Stimulated activated CD4-positive, alpha-beta T cell treated with anti-CD3 and anti-CD28 coated beads, Interleukin-12 subunit alpha, Interleukin-12 subunit beta, amount 100 ng/mL, for 48 hours (primary cell): Measurements from ENCODE around the gene STRA8.
"Not testable (repeated sequence)": the region's sequence is repeated elsewhere in the genome, so short reads cannot be mapped to it uniquely, and the experiment has no call there.

ENCODE experiments used
- DNase-seq, 3 donors: peaks; one replicate each; pipeline ENCODE4 v3.0.0-alpha.2; 2020; ENCODE audit warnings: low read depth in 2 of 3, low spot score in 1 of 3

The STRA8 gene

DNA sequence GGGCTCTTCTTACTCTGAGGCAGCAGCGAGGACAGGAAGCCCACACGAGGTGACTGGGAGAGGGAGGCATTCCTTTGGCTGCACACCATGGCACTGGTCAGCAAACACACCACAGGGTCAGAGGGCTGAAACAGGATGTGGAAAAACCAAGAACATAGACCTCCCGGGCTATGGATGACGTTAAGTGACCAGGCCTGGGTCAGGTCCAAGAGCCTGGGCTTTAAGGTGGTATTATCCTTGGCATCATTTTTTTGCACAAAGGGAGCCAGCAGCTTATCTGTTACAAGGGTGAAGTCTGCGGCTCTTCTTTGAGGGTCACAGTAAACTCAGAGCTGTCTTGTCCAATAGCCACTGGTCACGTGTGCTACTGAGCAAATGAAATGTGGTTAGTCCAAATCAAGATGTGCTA lies 29.3 kb upstream of the STRA8 start:
- no peak for DNase-seq

DNA sequence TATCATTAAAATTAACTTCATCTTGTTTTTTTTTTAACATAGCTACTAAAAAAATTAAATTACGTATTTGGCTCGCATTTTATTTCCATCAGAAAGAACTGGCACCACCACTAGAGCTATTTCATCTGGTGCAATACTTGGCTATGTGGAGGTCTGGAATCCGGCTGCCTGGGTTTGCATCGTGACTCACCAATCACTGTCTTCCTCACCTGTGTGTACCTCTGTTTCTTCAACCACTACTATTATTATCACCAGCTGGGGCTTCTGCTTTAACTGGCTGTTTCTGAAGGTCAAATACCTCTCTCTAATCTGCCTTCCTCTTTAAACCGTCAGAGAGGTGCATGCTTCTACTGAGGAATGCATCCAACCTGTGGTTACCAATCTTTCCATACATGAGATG lies 28.8 kb upstream of the STRA8 start:
- DNase-seq: no peak

DNA sequence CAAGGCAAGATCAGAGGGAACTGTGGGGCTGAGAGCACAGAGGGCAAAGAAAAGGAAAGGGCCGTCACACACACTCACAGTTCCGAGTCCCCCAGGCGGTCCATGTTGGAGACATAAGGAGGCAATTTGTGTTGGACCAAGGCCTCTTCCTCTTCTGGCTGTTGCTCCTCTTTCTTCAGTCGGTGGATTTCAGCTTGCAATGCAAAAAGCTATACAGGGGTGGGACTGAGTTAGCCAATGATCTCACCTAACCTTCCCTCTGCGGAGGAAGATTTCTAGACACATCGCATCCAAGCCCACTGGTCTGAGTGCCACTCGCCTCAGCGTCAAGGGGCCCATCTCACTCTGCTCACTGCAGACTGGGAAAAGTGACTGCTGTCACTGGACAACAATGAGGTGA lies 27.8 kb upstream of the STRA8 start:
- no peak for DNase-seq

DNA sequence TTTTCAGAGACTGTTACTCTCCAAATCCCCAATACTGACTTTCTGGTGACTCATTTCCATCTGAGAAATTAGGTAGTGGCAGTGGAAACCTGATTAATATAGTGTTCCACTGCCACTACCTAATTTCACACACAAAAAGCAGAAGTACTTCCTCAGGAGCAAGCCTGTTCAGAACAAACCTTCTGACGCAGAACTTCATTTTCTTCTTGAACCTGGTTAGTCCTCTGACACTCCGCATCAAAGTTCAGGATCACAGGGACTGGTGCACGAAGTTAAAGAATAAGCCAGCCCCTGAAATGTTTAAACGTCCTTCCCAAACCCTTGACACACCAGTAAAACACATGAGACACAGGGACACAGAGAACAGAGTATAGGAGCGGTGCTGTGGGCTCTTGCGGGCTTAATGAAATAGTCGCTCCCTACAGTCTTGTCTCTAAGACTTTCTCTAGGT lies 26.7 kb upstream of the STRA8 start:
- no peak for DNase-seq

DNA sequence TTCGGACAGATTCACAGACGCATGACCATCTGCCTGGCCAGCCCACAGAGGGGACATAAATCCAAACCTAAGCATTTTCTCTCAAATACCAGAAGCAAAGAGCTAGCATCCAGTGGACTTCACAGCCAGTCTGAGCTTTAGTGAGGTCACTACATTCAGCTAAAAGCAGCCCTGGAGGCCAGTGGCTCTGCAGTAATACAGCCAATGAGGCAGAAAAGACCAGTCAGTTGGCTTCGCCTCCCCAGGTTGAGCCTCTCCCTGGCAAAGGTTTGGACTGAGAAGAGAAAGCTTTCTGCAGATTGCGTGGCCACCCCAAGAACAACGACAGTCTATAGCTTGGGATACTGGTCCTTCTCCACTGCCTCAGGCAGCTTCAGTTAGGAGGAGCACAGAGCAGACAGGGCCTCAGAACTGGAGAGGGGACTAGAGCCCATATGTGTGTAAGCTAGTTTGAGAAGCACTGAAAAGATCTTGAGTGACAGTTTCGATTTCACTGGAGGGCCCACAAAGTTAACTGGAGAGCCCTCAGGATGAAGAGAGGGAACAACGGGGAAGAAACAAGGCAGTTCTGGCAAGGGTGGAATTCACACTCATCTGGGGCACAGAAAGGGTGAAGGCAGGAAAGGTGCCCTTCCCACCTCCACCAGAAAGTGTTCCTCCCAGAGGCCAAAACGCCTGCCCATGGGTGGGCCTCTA lies 26.1 kb upstream of the STRA8 start:
- DNase-seq: no peak

DNA sequence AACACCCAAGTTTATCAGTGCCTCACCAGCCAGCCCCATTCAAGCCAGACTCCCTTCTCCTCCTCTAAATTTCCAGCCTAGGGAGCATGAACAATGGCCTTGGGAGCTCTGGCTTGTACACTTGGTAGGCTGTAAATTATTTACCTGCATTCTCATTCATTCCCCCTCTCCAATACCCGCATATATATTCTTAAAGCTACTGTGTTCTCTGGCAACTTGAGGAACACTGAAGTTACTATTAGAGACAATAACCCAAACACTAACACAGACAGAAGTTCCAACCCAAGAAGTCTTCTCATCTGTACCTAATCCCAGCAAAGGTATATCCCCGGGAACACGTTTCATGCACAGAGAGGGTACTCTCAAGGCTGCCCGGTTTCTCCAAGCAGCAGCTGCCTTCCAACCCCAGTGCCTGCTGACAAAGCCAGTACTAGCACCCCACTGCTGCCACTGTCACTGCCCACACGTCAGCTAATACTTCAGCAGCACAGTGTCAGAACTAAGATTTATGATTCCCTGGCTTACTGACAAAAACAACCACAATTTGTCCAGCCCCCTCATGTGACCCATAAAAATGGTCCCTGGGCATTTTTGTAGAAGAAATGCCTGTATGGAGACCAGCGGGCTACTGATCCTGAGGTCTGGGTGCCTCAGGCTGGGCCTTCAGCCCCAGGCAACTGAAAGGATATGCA lies 25.4 kb upstream of the STRA8 start:
- no peak for DNase-seq

DNA sequence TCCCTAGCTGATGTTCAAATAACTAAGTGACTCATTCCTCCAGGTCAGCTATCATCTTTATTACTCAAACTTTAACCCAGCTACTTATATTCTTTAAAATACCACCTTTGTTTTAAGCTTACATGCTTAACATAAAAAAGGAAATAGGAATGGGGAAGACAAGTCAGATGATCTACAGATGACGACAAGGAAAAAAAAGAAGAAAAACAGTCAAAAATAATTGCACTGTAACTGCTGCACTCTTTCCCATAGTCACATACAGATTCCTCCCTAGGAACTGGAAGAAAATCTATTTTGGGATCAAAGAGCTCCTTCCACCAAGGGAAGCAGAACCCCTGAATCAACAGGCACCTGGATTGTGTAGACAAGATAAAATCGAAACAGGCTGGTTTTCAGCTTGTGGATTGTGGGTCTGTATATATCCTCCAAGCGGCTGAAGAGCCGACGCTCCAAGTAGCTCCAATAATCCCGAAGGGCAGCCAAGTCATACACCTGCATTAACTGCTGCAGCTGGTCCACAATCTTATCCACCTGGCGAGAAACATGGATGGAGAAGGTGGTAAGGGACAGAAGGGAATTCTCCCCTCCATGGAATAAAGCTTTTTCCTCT lies 24.3 kb upstream of the STRA8 start:
- DNase-seq: no peak

DNA sequence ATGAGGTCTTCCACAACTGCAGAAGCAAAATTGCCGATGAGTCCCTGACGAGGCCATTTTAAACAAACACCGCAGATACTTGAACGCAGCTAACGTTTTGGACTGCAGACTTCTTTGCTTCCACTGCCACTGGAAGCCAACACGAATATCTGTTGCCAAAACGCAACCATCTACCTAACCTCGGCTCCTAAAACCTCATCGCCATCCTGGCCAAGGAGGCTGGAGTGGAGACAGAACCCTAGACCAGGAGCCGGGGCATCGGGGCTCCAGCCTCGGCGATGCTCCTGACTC lies 22.8 kb upstream of the STRA8 start:
- no peak for DNase-seq

DNA sequence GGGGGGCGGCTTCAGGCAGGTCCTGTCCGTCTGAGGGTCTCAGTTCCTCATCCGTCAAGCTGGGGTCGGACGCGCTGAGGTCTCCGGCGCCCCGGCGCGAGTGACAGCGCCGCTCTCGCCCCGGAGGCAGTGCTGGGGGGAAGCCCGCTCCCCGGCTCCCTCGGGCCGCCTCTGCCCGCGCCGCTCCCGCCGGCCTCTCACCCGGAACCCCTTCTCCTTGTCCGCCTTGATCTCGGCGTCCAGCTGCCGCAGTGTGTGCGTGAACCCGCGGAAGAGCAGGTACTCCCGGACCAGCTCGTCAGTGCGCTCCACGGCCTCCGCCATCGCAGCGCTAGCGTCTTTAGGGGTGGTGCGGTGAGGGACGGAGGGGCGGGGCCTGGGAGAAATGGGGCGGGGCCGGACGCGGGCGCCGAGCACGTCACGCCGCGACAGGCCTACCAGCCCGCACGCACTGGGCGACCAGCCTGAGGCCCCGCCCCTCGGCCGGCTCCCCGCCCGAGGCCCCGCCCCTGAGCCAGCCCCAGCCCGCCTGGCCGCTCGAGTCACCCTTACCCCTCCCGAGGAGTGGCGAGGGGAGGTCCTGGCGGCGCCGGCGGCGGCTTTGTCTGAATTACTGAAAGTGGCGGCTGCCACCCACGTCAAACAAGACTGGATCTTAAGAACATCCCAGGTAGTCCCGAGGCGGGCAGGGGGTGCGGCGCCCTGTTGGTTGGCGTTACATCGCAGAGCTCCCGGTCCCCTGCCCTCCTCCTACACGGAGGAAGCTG lies 22.3 kb upstream of the STRA8 start, which contains the start of gene WDR91:
TSS of gene WDR91 (minus strand) at position 348 of the 767 bp plus-strand sequence. CDS start at position 324, 24 bp downstream.
- peak; percentile 93 to 96 (median 96) for DNase-seq

DNA sequence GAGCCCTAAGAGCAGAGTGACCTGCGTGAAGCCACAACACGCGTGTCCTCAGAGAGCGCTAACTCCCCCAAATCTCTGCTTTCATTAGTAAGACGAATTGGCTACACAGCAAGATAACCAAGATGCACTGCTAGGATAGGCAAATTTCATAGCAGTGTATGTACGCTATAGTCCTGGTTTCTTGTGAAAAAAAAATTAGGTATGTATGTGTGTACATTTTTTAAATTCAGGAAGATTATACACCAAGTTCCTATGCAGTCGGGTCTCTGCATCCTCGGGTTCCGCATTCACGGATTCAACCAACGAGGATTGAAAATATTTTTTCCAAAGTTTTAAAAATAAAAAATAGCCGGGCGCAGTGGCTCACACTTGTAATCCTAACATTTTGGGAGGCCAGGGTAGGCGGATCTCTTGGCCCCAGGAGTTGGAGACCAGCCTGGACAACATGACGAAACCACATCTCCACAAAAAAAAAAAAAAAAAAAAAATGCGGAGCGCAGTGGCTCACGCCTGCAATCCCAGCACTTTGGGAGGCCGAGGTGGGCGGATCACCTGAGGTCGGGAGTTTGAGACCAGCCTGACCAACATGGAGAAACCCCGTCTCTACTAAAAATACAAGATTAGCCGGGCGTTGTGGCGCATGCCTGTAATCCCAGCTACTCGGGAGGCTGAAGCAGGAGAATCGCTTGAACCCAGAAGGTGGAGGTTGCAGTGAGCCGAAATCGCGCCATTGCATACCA lies 21.5 kb upstream of the STRA8 start:
- not testable (repeated sequence) for DNase-seq

DNA sequence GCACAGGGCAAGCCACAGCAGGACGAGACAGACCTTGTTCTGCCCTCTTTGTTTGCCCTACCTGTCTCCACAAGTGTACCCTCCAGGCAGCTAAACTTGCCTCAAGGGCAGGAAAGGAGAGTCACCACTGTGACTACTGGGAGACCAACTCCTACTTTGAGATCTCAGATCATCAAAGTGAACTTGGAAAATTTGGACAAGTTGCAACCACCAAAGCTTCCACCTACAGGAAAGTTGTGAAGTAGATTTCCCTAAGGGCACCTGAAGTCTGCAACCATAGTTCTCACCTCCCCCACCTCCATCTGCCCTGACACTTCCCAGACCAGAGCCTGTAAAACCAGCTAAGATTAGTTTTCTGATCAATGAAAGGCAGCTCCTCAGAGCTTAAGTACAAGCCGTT lies 19.8 kb upstream of the STRA8 start:
- DNase-seq: no peak

DNA sequence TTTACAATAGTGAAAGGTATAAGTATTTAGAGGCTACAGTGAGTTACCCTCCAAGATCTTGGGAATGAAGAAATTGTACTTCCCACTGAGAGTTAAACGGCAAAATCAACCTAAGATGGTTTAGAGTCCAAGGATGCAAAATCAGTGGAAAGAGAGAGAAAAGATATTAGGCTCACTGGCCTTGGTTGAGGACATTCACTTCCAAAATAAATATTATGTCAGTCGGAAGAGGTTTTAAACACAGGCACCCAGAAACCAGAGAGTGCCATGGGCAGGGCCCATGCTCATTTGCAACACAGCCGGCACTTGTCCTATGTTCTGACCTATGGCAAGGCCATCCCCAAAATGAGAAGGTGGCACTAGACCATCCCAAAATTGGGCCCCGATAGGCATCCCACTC lies 18.5 kb upstream of the STRA8 start:
- no peak for DNase-seq

DNA sequence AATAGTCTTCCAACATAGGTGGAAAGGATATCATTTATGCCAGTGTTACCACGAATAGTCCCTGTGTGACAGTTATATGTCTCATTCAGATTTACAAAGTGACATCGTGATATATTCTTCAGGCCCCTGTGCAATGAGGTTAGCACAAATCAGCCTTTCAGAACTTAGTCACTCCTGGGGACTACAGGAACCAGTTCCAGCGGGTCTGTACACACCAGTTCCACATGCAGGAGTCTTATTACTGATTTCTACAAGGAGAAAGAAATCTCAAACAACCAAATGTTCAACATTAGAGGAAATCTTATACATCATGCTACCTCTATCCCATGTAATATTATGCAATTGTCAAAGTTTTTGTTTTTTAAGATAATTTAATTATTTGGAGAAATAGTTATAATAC lies 17.9 kb upstream of the STRA8 start:
- no peak for DNase-seq

DNA sequence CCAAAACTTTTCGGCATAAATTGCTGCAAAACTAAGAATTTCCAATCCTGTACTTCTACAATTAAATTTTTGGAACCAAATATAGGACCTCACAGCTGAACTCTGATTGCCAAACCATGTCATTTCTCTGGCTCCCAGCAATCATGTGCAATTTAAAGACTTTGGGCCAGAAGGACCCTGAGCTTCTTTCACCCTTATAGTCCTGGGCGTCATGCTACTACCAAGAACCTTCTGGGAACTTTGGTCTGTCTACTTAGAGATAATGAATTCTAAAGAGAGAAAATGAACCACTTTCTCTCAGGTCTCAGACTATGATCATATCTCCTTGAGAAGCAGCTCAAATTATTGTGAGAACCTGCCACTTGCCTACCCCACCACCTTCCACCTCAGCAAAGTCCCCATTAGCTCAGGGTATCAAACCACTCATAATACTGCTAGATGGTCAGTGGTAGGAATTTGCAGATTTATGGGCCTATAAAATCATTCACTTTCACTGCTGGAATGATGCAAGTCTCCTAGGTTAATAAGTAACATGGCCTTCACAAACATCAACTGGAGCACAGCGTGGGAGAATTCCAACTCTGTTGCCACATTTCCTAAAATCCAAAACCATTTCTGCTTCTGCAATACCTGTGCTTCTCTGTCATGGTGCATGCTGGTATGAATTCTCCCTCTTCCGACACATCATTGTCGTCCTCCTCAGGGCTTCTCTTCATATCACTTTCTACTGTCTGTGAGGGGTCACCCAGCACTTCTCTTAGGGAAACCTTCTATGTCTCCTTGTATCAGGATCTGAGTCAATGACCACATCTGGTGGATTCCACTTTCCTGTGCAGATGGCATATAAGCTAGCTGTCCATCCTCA lies 15.8 kb upstream of the STRA8 start:
- DNase-seq: no peak

DNA sequence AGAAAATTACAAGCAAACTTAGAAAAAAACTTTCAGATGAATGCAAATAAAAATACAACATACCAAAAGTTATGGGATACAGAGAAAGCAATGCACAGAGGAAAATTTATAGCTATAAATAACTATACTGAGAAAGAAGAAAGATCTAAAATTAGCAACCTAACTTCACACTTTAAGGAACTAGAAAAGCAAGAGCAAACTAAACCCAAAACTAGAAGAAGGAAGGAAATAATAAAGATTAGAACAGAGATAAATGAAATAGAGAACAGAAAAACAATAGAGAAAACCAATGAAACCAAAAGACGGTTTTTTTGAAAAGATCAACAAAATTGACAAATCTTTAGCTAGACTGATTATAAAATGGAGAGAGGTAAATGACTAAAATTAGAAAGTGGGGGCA lies 9.6 kb upstream of the STRA8 start:
- DNase-seq: no peak

DNA sequence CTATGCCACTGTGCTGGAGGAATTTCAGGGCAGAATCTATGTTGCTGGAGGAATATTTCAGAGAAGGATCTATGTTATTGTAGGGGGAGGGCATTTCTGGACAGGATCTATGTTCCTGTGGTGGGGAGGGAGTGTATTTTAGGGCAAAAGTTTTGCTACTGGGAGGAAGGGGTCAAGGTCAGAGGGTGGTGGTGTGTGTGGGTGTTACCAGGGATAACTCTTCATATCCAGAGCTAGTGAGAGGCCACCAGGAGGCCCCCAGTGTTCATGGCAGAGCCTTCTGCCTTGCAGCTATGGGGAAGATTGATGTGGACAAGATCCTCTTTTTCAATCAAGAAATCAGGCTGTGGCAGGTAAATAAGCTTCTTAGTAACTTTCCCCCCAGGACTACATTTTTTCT lies 2.0 kb upstream of the STRA8 start:
- DNase-seq: no peak

DNA sequence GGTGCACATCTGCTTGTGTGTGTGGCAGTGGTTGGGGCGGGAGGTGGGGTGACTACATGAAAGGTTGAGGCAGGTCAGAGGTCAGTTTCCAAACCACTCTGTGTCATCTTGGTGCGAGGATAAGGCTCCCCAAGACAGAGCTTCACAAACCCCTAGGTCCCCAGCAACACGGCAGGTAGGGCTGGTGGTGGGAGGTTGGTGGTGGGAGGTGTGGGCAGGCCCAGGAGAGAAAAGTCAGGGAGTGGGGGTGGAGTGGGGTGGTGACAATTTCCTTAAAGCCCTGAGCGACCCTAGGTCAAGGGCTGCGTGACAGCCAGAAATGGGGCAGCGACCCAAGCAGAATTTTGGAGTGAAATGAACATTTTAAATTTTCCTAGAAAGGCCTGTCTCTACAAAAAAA lies 1.6 kb upstream of the STRA8 start:
- no peak for DNase-seq

DNA sequence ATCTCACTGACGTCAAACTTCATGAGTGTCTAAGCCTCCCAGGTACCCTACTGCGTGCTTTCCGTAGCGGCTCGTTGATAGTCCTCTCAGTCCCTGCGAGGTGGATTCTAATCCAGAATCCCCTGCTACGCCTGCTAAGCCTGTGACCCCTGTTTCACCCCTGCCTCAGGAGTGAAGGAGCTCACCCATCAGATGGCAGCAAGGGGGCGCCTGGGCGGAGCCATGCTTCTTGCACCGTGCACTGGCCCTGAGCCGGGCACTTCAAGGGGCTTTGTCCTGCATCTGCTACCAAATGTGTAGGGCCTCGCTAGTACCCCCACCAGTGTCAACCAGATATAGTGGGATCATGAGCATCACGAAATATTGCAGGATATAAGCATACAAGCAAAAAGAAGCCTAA lies 918 bp upstream of the STRA8 start:
- no peak for DNase-seq

DNA sequence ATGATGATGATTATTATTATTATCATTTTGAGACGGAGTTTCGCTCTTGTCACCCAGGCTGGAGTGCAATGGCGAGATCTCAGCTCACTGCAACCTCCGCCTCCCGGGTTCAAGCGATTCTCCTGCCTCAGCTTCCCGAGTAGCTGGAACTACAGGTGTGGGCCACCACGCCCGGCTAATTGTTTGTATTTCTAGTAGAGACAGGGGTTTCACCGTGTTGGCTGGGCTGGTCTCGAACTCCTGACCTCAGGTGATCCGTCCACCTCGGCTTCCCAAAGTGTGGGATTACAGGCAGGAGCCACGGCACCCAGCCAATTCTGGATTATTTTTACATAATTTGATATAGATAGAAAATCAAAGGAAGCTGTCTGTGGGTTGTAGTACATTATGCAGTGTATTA lies 457 bp downstream of the STRA8 start:
- DNase-seq: not testable (repeated sequence)

DNA sequence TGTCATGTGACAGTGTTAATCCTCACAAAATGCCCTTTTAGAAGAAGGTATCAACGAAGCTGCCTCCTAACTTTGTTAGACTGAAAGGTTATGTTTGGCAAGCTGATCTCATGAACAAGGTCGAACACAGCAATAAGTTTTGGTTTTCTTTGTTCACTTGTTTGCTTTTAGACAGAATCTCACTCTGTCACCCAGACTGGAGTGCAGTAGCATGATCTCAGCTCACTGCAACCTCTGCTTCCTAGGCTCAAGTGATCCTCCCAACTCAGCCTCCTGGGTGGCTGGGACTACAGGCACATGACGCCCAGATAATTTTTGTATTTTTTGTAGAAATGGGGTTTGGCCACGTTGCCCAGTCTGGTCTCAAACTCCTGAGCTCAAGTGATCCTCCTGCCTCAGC lies 1.1 kb downstream of the STRA8 start:
- DNase-seq: no peak
